NOMO-1 (cell line): ENCODE results near the gene NBAS.
"Not testable (repeated sequence)": the region's sequence is repeated elsewhere in the genome, so short reads cannot be mapped to it uniquely, and the experiment has no call there.

Experiments used
- DNase-seq, 2 experiments: peaks; one replicate each; lab custom pipeline; 2025; ENCODE audit not compliant: unreplicated experiment in 2 of 2; lab: John Stamatoyannopoulos, UW

NBAS gene

DNA sequence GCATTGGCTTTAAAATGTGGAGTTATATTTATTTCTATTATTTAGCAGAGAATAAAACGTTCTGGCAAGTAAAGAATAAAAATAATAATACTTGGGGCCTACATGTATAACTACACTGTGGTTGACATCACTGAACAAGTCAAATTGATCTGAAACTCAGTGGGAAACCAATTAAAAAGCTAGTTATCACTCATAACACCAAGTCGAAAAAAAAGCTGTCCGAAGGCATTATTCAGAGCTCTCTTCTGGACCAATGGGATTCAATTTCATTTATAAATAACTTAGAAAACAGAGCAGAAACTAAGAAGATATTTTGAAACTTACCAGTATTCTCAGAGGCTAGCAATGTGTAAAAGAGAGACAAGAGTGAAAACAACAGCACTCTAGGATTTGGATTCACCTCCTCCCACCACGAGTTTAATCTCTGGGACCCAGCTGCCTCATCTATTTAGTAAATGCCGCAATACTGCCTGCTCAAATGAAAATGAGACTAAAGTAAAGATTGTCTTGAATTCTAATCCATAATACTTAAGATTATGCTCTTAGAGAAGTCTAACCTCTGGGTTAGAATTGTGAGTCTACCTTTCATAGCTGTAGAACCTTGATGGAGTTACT, 128.4 kb downstream of the NBAS start:
- no peak for DNase-seq

DNA sequence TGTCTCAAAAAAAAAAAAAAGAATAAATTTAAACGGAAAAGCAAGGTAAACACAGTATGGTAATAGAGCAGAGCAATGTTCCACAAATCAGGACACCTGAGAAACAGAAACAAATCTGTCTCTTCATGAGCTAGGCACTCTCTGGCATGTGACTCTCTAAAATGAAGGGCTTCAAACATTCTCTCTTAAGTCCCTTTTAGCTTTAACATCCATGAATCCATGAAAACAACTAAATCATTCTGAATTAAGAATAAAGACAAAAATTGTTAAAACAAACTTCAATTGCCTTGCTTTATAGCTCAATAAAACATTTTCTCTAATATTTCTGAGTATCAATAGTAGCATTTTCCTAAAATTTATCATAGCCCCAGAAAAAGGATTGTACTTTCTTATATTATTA, 132.1 kb downstream of the NBAS start:
- no peak for DNase-seq

DNA sequence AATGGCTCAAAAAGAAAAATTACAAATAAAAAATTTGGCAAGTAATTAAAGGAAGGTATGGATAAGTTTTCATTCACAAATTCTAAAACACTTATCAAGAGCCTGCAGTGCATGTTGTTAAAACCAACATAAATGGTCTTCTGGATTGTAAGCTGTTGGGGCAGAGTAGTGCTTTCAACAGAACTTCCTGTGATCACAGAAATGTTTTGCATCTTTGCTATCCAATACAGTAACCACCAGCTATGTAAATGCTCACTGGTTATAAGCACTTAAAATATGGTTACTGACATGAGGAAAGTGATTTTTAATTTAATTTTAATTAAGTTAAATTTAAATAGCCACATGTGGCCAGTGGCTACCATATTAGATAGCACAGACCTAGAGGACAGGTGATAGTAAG, 133.1 kb downstream of the NBAS start:
- DNase-seq, result no peak

DNA sequence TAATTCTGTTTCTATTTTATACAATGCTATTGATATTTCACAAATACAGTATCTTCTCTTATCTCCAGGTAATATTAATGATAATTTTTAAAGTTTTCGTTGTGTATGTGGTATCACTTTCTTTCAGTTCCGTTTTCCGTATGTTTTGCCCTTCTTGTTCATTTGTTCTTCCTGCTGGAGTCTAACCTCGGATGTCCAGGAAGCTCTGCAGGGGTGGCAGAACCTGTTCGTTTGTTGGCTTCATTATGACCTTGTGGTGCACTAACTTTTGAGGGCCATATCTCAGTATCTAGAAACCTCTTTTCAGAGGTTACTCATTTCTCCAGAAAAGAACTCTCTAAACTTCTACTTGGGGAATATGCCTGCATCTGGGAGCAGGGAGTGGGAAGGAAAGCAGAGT, 134.5 kb downstream of the NBAS start:
- DNase-seq, result no peak

DNA sequence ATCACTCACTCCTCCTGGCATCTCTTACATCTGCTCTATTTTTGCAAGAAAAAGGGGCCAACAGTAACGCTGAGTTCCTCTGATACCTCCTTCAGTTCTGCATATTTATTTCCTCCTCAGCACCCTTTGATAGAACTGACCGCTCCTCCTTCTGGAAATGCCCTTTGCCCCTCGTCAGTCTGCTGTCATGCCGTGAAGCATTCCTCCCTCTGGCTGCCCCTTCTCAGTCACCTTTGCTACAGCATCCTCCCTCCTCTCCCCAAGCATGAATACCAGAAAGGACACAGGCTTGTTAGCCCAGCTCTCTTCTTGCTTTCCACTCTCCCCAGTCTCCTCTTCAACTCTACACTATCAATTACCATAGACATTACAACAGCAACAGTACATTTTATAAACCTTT, 135.4 kb downstream of the NBAS start:
- no peak for DNase-seq

DNA sequence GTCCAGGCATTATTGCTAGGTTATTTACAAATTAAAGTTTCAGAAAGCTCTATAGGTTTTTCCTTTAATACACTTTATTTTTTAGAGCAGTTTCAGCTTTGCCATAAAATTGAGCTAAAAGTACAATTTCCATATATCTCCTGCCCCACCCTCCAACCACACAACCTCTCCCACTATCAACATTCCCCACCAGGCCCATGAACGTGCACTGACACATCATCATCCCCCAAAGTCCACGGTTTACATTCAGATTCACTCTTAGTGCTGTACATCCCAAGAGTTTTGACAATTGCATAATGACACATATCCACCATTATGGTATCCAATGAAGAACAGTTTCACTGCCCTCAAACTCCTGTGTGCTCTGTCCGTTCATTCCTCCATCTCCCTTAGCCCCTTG, 139.4 kb downstream of the NBAS start:
- no peak for DNase-seq

DNA sequence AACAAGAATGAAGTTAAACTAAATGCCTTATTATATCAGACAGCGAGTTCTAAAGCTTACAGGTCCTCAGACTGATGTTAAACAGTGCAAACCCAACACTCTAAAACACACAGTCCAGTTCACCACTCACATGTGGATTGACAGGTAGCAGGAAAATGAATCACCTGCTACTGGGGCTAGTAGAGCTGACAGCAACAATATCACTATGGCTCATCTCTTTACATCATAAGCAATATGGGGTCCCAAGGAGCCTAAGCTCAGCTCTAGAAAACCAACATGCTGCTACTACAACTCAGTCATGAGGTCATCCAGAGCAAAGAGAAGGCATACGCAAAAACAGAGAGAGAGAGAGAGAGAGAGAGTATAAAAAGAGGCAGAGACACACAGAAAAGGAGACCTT, 145.4 kb downstream of the NBAS start:
- no peak for DNase-seq

DNA sequence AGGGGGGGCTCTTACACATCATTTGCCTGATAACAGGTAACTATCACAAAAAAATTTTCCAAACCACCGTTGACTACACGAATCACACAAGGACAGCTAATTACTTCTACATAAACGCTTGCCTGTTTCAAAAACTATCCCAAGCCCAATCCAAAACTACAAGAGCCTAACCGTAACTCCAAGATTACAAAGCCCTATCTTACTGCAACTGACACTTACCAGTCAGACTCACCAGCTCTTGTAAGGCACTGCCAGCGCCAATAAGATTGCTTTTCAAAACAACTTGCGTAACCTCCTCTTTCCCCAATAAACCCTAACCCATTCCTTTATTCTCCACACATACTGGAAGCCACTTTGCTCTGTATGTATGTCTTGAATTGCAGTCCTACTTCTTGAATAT, 148.4 kb downstream of the NBAS start:
- DNase-seq, result no peak

DNA sequence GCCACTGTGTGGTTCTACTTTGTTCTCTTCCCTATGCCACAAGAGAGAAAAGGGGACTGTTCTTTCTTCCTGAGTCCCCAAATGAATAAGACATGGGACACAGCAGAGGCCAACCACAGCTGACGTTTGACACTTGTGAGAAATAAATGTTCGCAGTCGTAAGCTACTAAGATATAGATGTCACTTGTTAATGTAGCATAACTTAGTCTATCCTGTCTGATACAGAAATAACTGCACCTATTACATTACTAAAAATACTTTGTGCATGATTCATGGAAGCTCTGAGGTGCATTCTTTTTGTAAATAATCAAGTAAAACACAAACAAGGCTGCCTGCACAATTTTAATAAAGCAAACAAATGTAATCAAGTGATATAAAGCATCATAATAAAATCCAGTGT, 148.8 kb downstream of the NBAS start:
- no peak for DNase-seq

DNA sequence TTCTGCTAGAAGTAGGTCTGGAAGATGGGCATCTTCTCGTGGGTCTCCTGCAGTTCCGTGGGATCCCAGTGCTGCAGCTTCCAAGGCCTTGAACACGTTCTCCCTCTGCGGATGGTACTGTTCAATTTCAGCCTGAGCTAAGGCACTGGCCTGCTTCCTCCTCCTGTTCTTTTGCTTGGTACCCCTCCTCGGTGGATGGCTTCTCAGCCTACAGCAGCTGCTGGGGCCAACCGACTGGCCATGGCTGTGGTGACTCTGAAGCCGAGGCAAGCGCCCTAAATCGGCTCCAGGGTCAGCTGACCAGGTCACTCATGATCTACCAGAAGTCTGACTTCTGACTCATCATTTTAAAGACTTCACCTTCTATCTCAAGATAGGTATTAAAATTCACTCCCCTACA, 150.2 kb downstream of the NBAS start:
- DNase-seq, result no peak

DNA sequence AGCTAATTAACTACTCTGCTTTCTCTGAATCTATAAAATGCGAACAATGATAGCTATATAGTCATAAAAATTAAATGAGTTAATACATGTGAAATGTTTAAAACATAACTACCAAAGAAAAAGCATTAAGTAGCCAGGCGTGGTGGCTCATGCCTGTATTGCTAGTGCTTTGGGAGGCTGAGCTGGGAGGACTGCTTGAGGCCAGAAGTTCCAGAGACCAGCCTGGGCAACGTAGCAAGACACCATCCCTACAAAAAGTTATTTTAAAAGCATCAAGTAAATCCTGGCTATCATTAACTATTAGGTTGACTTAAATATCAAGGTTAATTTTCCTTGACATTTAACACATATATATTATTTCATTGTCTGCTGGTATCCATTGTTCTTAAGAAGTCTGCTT, 152.4 kb downstream of the NBAS start:
- DNase-seq, result no peak

DNA sequence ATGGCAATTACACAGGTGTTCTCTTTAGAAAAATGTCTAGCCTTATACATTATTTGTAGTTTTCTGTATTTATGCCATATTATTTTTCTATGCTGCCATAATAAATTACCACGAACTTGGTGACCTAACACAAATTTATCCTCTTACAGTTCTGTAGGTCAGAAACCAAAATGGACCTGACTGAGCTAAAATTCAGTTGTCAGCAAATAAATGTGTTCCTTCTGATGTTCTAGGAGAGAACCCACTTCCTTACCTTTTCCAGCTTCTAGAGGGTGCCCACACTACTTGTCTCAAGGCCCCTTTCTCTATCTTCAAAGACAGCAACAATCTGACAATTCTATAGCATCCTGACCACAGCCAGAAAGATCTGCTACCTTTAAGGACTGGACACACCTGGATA, 153.5 kb downstream of the NBAS start:
- DNase-seq, result no peak

DNA sequence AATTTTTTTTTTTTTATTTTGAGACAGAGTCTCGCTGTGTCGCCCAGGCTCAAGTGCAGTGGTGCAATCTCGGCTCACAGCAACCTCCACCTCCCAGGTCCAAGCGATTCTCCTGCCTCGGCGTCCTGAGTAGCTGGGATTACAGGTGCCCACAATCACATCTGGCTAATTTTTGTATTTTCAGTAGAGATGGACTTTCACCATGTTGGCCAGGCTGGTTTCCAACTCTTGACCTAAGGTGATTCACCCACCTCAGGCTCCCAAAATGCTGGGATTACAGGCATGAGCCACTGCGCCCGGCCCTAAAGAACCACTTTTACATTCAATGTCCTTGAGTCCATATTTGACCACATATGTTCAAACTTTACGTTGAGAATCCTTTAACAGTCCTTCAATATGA, 156.6 kb downstream of the NBAS start:
- not testable (repeated sequence) for DNase-seq

DNA sequence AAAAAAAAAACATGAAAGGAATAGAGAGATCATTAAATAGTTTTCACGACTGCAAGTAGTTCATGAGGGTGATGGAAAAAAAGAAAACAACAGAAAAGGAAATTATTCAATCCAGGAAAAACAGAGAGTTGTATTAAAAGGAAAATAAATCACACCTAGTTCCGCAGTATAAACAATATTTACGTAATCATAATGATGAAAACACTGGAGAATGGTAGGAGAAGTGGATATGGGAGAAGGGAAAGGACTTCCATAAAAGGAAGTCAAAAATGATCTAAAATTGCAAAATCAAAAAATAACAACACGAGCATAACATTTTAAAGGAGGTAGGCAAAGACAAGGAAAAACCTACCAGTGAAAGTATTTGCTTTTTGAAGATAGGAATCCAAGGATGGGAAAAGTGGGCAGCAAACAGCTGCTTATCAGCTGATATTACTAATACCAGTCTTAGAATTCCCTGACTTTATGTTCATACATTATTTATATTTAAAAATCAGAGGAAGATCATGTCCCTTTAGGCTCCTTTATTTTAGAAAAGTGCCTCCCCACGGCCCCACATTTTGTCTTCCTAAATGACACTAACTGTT, 160.8 kb downstream of the NBAS start:
- DNase-seq, result no peak

DNA sequence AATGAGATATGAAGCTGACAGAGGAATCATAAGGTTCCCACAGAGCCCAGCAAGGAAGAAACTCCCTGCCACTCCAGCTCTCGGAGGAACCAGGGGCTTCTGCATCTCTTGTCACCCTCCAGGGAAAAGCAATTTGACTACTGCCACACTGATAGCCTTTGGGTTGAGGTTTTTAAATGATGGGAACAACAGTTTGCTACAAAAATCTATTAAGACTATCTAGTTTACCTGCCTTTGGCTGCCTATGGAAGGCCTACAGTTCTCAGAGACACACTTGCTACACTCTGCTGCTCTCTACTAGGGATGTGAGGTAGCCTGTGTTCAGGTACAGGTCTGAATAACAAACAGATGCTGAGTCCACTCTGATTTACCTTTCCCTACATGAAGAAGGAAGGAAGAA, 161.9 kb downstream of the NBAS start:
- no peak for DNase-seq

DNA sequence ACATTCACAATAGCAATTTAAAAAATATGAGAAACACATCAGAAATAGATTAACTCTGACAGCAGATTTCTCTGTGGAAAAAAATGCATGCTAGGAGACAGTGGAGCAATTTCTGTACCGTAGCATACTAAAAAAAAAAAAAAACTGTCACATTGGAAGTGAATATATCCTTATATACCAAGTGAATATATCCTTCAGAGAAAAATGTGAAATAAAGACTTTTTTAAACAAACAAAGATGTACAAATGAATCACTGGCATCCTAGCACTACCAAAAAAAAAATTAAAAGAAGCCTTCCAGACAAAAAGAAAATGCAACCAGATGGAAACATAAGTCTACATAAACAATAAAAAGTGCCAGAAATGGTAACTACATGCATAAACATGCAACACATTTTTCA, 169.4 kb downstream of the NBAS start:
- DNase-seq, result no peak

DNA sequence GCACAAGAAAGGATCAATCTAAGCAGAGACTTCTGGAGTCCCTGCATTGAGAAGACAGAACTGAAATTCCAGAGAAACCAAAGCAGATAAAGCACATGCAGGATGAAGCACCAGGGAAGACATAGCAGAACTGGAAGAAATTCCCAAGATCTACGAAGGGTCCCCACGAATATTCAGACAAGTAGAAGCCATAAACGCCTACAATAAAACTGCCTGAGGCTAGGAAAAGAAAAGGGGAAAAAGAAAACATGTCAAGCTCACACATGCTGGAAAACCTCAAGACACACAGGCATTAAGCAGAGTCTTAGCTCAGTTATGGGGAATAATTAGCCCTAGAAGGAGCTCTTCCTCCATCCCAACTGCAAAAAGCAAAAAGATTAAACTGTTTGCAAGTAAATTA, 171.2 kb downstream of the NBAS start:
- no peak for DNase-seq

DNA sequence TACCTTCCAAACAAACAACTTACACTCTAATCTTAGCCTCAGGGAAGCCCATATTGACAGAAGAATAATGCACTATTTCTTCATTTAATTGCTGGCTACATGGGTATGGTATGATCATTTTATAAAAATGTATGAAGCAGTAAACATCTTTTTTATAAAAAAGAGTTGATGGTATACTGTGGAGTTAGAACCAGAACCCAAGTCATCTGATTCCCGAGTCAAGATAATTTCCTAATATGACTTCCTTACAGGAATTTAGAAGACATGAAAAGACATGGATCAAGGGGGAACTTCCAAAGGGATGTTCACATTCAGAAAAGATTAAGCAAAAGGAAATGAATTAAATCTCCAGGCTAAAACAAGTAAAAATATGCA, 171.8 kb downstream of the NBAS start:
- DNase-seq, result no peak

DNA sequence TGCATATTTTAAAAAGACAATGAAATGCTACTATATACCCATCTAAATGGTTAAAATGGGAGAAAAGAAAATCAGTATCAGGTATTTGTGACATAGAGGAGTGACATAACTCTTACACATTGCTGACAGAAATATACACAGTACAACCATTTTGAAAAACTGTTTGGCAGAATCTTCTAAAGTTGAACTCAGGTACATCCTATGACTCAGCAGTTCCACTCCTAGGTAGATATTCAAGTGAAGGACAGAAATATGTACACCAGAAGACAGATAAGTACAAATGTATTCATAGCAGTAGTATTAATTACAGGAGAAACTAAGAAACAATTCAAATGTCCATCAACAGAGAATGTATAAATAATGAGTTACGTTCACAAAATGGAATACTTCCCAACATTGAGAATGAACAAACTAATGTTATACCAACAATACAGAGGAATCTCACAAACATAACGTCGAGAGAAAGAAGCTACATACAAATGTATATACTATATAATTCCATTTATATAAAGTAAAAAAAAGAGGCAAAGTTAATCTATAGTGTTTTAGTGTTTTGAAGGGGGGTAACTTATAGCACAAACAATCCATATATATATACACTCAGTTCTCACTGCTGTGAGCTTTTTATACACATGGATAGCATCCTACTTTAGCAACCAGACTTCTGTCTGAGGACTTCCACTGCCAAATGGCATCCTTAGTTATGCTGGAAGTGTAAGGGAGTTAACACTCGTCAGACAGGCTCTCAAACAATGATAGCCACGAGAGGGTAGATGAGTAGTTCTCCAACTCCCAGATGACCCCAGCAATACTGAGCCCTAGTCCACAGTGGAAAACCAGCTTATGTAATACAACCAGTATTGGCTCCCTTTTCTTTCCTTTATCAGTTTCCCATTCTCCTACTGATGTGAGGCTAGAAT, 172.5 kb downstream of the NBAS start:
- no peak for DNase-seq

DNA sequence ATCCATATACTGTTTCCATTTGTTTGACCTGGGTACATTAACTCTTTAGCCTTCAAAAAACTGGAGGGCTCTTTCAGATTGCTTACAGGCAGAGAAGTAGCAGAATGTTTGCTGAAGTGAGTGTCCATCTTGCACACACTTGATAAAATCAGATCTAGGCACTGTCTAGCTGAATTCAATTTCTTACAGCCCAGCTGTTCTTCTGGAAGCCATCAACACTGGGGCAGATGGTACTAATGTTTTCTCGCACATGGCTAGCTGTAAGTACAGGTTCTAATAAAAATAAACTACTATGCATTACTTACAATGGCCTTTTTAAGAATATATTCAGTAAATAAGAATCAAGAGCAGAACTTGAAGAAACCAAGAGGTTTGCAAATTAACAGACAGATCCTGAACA, 175.9 kb downstream of the NBAS start:
- DNase-seq, result no peak

DNA sequence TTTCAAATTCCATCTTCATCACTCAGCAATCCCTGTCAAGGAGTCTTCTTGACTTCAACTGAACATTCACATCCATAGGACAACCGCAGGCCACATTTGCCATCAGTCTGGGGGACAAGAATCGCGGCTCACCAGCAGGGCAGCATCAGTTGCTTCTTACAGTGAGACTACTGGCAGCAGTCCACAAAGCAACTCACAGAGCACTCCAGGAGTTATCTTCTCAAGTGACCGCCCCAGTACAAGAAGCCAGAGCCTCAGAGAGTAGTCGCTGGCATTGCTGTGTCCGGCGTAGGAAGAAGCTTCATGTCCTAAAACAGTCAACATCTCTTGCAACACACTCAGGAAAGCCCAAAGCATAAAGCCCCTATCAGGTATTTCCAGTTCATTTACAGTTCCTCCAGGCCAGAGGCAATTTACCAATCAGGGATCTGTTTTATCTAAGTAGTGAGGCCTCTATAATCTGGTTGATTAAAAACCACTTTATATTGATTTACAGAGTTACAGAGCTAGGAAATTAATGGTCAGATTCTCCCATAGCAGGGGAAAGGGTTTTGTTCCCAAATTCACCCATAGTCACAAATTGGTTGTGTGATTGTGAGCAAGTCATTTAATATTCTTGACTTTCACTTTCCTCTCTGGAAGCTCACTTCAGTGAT, 177.3 kb downstream of the NBAS start:
- DNase-seq, result no peak
